Stimulated activated CD8-positive, alpha-beta memory T cell treated with anti-CD3 and anti-CD28 coated beads, Interleukin-7, amount 100 ng/mL, for 24 hours (primary cell): ENCODE results near the gene RTEL1.
"Not testable (repeated sequence)": the region's sequence is repeated elsewhere in the genome, so short reads cannot be mapped to it uniquely, and the experiment has no call there.

Experiments
- DNase-seq: peaks from one replicate; pipeline ENCODE4 v3.0.0-alpha.2; 2020; ENCODE audit warnings: low read depth

RTEL1 gene

DNA sequence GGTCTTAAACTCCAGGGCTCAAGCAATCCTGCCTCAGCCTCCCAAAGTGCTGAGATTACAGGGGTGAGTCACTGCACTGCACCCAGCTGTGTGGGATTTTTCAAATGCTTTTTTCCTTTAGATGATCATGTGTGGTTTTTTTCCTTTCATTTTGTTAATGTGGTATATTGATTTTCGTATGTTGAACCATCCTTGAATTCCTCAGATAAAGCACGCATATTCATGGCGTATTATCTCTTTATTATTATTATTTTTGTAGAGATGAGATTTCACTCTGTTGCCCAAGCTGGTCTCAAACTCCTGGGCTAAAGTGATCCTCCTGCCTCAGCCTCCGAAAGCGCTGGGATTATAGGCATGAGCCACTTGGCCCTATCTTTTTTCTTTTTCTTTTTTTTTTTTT is 56.7 kb downstream of the RTEL1 start:
- DNase-seq = no peak

- DNase-seq = no peak
These were observed 60.9 kb downstream of the RTEL1 start for GRCh38 chr20:63718996-63719395.

DNA sequence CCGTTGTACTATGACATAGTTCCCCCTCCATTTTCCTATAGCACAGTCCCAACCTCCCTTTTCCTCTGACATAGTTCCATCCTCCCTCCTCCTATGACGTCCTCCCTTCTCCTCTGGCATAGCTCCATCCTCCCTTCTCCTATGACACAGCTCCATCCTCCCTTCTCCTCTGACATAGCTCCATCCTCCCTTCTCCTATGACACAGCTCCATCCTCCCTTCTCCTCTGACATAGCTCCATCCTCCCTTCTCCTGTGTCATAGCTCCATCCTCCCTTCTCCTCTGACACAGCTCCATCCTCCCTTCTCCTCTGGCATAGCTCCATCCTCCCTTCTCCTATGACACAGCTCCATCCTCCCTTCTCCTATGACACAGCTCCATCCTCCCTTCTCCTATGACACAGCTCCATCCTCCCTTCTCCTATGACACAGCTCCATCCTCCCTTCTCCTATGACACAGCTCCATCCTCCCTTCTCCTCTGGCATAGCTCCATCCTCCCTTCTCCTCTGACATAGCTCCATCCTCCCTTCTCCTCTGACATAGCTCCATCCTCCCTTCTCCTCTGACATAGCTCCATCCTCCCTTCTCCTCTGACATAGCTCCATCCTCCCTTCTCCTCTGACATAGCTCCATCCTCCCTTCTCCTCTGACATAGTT is 65.0 kb downstream of the RTEL1 start:
- DNase-seq = not testable (repeated sequence)

- not testable (repeated sequence) for DNase-seq
These were observed 72.1 kb downstream of the RTEL1 start for GRCh38 chr20:63730189-63730733.

DNA sequence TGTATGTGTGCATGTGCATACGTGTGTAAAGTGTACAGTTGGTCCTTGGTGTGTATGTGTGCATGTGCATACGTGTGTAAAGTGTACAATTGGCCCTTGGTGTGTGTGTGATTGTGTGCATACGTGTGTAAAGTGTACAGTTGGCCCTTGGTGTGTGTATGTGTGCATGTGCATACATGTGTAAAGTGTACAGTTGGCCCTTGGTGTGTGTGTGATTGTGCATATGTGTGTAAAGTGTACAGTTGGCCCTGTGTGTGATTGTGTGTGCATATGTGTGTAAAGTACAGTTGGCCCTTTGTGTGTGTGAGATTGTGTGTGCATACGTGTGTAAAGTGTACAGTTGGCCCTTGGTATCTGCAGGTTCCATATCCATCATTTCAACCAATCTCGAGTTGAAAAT is 73.3 kb downstream of the RTEL1 start:
- DNase-seq = no peak

DNA sequence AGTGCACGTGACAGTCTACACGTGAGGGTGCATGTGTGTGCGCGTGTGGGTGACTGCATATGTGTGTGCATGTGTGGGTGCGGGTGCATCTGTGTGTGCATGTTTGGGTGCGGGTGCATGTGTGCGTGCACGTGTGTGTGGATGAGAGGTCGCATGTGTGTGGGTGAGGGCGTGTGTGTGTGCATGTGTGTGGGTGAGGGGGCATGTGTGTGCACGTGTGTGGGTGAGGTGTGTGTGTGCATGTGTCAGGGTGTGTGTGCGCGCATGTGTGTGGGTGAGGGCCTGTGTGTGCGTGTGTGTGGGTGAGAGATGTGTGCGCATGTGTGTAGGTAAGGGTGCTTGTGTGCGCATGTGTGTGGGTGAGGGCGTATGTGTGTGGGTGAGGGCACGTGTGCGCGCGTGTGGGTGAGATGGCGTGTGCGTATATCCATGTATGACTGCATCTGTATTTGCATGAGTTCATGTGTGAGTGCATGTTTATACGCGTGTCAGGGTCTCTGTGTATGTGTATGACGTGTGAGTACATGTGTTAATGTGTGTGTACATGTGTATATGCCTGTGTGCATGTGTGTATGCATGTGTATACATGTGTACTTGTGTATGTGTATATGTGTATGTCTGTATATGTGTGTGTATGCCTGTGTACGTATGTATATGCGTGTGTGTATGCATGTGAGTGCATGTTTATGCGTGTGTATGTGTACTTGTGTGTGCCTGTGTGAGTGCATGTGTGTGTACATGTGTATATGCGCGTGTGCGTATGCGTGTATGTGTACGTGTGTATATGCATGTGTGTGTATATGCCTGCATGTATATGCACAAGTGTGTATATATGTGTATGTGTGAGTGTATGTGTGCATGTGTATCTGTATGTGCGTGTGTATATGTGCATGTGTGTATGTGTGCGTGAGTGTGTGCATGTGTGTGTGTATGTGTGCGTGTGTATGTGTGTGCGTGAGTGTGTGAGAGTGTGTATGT is 74.3 kb downstream of the RTEL1 start:
- no peak for DNase-seq

GRCh38 chr20:63733117-63733516 is 75.0 kb downstream of the RTEL1 start:
- DNase-seq = no peak

DNA sequence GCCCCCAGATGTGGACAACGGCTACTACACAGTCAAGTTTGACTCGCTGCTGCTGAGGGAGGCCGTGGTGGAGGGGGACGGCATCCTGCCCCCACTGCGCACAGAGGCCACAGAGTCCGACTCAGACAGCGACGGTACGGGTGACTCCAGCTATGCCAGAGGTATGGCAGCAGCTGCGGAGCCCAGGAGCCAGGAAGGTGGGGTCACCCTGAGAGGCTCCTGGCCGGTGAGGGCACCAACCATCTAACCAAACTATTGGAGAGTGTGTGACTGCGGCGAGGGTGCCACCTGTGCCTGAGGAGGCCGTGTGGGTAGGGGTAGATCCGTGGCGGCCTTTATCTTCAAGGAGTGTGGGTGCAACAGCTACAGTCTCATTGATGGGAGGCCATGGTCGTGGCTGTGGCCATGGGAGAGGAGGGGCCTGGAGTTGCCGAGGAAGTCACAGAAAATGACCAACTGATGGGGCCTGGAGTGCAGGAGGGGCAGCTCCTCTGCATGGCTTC is 75.5 kb downstream of the RTEL1 start:
- DNase-seq = no peak

DNA sequence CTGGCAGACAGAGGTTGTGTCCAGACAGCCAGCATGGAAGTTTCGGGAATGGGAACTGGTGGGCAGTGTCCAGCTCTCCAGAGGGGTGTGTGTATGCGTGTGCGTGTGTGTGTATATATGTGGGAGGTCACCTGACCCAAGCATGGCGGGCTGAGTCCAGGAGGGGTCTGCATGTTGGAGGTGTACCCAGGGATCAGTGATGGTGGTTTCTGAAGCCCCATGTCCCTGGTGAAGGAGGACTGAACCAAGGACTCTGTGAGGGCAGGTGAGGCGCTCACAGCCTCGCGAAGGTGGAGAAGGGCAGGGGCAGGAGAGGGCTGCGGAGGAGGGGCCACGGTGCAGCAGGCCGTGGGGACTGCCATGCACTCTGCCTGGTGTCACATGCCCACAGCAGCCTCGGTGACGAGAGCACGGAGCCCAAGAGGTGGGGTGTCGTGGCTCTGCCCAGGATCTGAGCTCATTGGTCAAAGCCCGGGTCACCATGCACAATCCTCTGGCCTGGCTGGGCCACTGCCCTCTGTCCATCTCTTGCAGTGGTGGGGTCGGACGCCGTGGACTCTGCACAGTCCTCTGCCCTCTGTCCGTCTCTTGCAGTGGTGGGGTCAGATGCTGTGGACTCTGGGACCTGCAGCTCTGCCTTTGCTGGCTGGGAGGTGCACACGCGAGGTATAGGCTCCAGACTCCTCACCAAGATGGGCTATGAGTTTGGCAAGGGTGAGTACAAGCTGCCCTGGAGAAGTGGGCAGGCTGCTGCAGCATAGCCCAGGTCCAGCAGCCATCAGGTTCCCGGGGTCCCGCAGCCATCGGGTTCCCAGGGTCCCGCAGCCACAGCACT is 76.2 kb downstream of the RTEL1 start:
- no peak for DNase-seq

GRCh38 chr20:63734946-63735858 is 77.1 kb downstream of the RTEL1 start:
- DNase-seq = no peak

GRCh38 chr20:63735859-63736718 is 78.0 kb downstream of the RTEL1 start, which contains the start of gene LIME1:
Gene LIME1, plus strand, starts transcription at chr20:63736664. Its CDS starts 886 bp downstream, at chr20:63737550.
- peak; percentile 43 for DNase-seq

DNA sequence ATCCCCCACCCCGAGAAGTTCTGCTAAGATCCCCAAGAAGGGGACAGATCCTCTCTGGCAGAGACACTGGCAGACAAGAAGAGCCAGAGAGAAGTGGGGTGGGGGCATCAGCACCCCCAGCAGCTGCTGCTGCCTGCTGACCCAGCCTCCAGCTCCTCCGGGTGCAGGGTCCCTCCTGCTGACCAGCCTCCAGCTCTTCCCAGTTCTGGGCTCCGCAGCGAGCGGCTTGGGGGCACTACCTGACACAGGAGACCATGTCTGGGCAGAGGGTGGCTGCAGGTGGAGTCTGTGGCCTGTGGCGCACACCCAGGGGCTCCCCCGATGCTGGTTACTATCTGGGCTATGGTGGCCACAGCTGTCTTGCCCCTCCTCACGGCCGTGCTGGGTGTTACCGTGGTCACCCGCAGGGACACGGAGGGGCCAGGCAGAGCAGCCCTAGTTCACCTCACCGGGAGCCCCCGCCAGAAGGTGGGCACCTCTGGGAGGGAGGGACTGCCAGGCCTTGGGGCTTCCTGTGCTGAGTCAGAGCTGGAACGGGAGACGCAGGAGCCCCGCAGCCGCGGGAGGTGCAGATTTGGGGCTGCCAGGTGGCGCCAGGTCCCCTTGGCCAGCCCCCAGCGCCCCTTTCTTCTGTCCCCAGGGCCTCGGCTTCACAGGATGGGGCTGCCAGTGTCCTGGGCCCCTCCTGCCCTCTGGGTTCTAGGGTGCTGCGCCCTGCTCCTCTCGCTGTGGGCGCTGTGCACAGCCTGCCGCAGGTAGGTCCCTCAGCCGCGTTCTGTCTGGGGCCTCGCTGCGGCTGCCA is 79.0 kb downstream of the RTEL1 start:
- DNase-seq = no peak

DNA sequence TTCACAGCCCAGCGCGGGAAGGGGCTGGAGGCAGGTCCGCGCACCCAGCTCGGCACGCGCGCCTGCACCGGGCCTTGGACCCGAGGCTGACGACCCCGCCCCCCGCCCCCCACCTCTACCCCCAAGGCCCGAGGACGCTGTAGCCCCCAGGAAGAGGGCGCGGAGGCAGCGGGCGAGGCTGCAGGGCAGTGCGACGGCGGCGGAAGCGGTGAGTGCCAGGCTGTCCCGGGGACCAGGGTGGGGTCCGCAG is 79.5 kb downstream of the RTEL1 start:
- no peak for DNase-seq

- no peak for DNase-seq
These were observed 80.0 kb downstream of the RTEL1 start for GRCh38 chr20:63737945-63738686.

GRCh38 chr20:63738687-63739129 is 80.6 kb downstream of the RTEL1 start:
- DNase-seq = no peak

- no peak for DNase-seq
These were observed 81.3 kb downstream of the RTEL1 start, which contains the start of gene SLC2A4RG for GRCh38 chr20:63739130-63740069. Gene SLC2A4RG, plus strand, starts transcription at chr20:63739776. Its CDS starts 137 bp downstream, at chr20:63739913.

- DNase-seq = no peak
These were observed 82.0 kb downstream of the RTEL1 start for GRCh38 chr20:63740070-63740626.
